Keratinocyte (primary cell): ENCODE measurements around the gene P4HA1.

Experiments
- CTCF ChIP-seq, 3 experiments: IDR thresholded peaks in 1 of 3; conservative IDR thresholded peaks in 1 of 3; optimal IDR thresholded peaks in 1 of 3; 2 replicates in 2 of 3; 3 replicates in 1 of 3; pipeline versions ENCODE3 to v1.5.1; 2011; ENCODE audit warnings: low read length in 3 of 3, mild to moderate bottlenecking in 3 of 3, moderate library complexity in 2 of 3, control low read depth in 1 of 3, inconsistent platforms in 1 of 3; ENCODE audit not compliant: insufficient read depth in 2 of 3; ENCODE audit errors: extremely low read depth in 1 of 3
- EZH2 ChIP-seq: IDR thresholded peaks from one replicate; pipeline ENCODE4 v1.6.1; 2012; ENCODE audit warnings: inconsistent platforms, mild to moderate bottlenecking, low read length, moderate library complexity

- no peak for TF ChIP-seq CTCF (optimal IDR thresholded peaks at IDR 0.05 in 1 of 3, IDR thresholded peaks at IDR 0.05 in 1 of 3, conservative IDR thresholded peaks at IDR 0.05 in 1 of 3; ENCODE audit: extremely low read depth in 1 of 3, insufficient read depth in 2 of 3, low read length in 3 of 3)
- no peak for TF ChIP-seq EZH2
Measured at GRCh38 chr10:73015779-73016178, 80.9 kb downstream of the P4HA1 start.
